ENCODE data around the gene KIF24.
A peak's percentile ranks its signal among the peaks of the same experiment; 100 is the strongest.
"Not testable (repeated sequence)": the region's sequence is repeated elsewhere in the genome, so short reads cannot be mapped to it uniquely, and the experiment has no call there.

Gene KIF24

GRCh38 chr9:34328987-34329832 lies at the start of gene KIF24, which contains the start of gene NUDT2:
Gene KIF24 (minus strand): TSS chr9:34329268. CDS start chr9:34311346, 17,922 bp downstream.
Gene NUDT2 (plus strand): TSS chr9:34329569. CDS start chr9:34339040, 9,471 bp downstream.
- peak; percentile 98 for DNase-seq (ENCODE audit: low spot score)

DNA sequence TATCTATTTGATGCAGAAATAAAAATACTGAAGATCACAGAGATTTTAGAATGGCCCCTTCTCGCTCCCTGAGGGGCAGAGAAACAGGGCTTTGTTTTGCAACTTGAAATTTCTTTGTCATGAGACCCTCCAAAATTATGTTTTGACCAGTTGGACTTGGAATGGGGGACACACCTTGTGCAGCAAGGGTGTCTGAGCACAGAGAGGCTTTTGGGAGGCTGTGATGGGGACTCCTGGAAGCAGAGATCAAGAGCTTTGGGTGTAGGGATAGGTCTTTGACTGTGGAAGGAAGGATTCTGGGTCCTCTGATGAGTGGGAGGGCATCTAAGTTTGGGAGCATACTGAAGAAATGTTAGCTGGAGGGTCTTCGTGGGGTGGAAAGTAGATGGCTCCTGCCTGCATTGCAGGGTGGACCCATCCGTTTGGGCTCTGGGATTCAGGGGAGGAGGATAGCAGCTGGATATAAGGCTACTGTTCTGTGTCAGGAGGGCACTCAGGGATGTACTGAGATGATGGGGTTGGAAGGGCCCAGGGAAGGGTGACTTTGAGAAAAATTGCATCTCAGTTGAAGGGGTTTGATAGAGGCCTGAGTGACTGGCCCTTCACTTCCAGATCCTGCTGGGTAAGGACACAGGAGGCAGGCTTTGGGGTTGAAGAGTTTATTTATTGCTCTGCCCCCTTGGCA lies 49.5 kb upstream of the KIF24 start:
- no peak for DNase-seq (ENCODE audit: low spot score)

DNA sequence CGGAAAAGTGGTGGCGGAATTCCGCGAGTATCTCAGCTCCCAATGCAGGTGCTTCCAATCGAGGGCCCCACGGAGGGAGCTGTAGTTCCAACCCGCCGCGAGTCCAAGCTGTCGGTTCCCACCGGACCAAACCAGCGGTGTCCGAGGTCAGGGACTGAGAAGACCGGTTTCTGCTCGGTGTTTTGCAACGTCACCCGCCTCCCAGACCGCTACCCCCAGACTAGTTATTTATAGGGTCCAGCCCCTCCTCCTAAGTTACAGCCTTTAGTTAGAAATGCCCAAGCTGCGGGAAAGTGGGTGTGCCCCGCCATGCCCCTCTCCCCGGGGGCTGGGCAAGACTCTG lies 48.3 kb upstream of the KIF24 start:
- no peak for DNase-seq (ENCODE audit: low spot score)

DNA sequence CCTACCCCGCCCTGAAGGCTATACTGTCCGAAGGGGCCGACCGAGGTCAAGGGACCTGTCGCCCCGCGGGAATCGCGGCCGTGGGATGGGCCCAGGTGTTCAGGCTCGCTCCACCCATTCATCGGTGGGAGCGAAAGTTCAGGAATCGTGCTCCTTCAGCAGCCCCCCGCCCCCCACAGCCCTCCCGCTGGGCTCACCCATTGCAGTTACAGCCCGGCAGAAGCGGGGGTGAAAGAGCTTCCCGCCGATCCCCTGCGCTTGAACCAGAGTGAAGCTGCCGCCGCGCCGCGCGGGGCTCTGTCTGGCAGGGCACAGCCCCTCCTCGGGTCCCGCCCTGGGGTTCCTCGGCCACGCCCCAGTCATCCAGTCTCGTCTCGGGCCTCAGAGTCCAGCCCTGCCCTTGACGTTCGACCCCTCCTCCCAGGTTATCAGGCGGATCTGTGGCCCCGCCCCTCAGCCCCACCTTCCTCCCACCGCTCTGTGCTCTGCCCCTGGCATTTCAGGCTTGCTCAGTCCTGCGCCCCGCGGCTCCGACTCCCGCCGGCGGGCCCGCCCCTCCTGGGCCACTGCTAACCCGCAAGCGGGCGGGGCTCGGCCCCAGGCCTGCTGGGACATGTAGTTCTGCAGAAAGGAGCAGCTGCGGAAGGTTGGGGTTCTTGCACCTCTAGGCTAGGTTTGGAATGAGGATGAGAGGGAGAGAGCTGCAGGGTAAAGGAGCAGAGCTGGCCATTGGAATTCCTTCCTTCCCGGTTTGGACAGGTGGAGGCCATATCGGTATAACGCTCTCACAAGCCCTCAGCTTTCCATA lies 47.7 kb upstream of the KIF24 start, which contains the start of gene MYORG:
MYORG (minus strand) TSS at position 303 of the 808 bp plus-strand sequence. CDS start 3,955 bp downstream, outside the sequence.
- peak; percentile 94 for DNase-seq (ENCODE audit: low spot score)

- DNase-seq (ENCODE audit: low spot score) = no peak
Measured at GRCh38 chr9:34375901-34376595, 47.0 kb upstream of the KIF24 start.

DNA sequence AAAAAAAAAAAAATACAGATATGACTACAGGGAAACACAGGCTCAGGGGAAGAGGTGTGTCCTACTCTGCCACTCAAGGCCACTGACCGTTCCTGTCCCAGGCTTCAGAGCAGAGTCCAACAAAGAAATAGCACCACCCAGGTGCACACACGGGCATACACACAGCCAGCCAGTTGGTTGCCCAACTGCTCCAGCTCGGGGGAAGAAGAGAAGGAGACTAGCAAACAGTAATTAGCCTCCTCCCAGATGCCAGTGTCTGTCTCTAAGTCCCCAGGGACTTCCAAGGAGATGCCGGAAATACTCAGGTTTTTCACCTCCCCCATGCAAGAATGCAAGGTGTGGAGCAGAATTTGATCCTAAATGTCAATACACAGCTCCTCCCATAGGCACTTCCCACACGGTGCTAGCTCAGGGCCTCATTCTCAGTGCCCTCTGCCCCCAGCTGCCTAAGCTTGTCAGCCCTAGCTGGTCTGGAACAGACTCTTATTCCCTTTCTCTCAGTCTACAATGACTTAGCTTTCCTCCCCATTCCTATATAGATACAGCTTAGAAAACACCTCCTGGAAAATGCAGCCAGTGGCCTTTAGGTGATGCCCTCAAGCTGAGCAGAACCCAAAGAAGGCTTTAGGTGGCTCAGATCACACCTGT lies 46.0 kb upstream of the KIF24 start:
- no peak for DNase-seq (ENCODE audit: low spot score)

- DNase-seq (ENCODE audit: low spot score) = no peak
Measured at GRCh38 chr9:34374339-34374738, 45.3 kb upstream of the KIF24 start.

GRCh38 chr9:34373749-34374148 lies 44.7 kb upstream of the KIF24 start:
- DNase-seq (ENCODE audit: low spot score) = no peak

DNA sequence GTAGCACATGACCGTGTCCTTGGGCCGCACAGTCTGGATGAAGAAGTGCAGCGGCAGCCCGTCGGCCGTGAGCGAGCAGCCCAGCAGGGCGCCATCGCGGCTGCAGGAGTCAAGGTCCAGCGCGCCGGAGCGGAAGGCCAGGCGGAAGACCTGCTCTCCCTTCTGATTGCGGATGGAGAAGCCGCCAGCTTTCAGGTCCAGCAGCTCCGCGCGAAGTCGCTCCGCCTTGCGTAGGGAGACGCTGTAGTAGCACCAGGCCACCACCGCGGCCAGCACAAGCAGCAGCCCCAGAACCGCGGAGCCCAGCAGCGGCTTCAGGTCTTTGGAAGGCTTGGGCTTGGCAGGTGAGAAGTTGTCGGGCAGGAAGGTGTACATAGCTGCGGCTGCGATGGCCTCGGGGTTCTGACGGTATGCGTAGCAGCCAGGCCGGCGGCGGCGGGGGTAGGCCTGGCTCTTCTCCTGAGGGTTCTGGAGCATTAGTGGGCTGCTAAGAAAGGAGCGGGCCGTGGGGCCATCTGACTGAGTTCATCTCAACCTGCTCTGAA lies 43.5 kb upstream of the KIF24 start:
- DNase-seq (ENCODE audit: low spot score) = no peak

- DNase-seq (ENCODE audit: low spot score) = no peak
Measured at GRCh38 chr9:34371886-34372466, 42.9 kb upstream of the KIF24 start.

DNA sequence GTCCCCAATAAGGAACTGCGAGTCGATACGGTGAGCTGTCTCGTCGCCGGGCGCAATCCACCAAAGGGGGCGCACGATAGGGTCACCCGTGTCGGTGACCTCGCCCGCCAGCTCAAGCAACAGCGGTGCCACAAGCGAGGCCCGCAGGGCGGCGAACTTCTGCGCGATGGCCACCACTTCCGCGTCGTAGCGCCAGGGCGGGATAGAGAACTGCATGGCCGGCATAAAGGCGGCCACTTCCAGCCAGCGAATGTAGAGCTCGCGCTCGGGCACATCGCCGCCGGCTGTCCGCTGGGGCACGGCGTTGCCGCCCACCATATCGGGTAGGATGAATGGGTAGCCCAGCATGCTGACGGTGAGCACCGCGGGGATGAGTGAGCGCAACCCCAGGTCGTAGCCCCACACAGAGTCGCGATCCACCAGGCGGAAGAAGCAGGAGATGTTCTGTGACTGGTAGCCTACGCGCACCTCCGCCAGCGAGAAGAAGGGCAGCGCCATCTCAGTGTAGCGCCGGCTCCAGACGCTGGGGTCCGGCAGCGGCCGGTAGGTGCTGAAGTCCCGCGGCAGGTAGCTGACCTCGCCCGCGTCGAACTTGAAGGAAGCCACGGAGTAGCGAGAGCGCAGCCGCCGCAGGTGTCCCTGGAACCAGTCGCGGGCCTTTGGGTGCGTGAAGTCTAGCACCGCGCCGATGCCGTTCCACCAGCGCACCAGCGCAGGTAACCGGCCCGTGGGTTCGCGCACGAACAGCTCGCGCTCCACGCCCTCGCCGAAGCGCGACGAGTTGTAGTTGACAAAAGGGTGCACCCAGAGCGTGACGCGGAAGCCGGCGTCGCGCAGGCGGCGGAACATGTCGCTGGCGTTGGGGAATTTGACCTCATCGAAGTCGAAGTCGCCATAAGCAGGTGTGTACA lies 42.2 kb upstream of the KIF24 start:
- no peak for DNase-seq (ENCODE audit: low spot score)

- no peak for DNase-seq (ENCODE audit: low spot score)
Measured at GRCh38 chr9:34370335-34370969, 41.4 kb upstream of the KIF24 start.

DNA sequence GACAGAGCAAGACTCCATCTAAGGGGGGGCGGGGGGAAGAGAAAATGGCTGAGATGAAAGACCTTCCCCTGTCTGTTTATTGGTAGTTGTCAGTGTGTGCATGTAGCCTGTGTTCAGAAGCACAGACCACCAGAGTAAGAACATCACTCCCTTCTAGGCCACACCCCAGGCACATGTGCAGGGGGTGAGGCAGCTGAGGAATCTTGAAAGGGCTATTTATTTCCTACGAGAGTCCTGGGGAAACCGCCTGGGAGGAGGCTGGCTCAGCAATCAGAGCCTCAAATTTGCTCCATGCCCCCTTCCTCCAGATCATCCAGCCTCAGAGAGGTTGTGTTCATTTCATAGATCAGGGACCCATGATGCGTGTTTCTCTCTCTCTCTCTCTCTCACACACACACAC lies 40.6 kb upstream of the KIF24 start:
- no peak for DNase-seq (ENCODE audit: low spot score)

DNA sequence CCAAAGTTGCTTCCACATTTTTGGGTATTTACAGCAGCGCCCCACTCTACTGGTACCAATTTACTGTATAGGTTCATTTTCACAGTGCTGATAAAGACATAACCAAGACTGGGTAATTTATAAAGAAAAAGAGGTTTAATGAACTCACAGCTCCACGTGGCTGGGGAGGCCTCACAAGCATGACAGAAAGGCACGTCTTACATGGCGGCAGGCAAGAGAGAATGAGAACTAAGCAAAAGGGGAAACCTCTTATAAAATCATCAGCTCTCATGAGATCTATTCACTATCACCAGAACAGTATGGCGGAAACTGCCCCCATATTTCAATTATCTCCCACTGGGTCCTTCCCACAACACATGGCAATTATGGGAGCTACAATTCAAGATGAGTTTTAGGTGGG lies 39.7 kb upstream of the KIF24 start:
- not testable (repeated sequence) for DNase-seq (ENCODE audit: low spot score)

DNA sequence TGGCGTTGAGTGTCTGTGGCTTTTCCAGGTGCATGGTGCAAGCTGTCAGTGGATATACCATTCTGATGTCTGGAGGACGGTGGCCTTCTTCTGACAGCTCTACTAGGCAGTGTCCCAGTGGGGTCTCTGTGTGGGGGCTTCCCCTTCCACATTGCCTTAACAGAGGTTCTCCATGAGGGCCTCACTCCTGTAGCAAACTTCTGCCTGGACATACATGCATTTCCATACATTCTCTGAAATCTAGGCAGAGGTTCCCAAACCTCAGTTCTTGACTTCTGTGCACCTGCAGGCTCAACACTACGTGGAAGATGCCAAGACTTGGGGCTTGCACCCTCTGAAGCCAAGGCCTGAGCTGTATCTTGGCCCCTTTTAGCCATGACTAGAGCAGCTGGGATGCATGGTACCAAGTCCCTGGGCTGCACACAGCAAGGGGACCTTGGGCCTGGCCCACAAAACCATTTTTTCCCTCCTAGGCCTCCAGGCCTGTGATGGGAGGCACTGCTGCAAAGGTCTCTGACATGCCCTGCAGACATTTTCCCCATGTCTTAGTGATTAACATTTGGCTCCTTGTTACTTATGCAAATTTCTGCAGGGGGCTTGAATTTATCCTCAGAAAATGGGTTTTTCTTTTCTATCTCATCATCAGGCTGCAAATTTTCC lies 38.8 kb upstream of the KIF24 start:
- not testable (repeated sequence) for DNase-seq (ENCODE audit: low spot score)

DNA sequence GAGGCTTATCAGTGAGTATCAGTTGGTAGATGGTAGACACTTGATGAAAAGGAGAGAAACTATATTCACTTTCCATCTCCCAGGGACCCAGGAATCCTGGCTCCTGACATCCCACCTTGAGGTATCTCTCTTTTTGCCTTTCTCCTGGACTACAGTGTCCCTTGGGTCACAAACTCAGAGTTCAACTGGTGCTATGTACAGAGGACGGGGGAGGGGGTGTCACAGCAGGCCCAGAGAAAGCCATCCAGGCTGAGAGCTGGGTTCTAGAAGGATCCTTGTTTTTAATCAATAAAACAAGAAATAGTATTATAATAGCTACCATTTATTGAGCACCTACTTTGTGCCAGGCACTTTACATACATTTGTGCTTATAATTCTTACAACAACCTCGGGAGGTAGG lies 37.3 kb upstream of the KIF24 start:
- DNase-seq (ENCODE audit: low spot score) = no peak

- DNase-seq (ENCODE audit: low spot score) = no peak
Measured at GRCh38 chr9:34365282-34365681, 36.2 kb upstream of the KIF24 start.

DNA sequence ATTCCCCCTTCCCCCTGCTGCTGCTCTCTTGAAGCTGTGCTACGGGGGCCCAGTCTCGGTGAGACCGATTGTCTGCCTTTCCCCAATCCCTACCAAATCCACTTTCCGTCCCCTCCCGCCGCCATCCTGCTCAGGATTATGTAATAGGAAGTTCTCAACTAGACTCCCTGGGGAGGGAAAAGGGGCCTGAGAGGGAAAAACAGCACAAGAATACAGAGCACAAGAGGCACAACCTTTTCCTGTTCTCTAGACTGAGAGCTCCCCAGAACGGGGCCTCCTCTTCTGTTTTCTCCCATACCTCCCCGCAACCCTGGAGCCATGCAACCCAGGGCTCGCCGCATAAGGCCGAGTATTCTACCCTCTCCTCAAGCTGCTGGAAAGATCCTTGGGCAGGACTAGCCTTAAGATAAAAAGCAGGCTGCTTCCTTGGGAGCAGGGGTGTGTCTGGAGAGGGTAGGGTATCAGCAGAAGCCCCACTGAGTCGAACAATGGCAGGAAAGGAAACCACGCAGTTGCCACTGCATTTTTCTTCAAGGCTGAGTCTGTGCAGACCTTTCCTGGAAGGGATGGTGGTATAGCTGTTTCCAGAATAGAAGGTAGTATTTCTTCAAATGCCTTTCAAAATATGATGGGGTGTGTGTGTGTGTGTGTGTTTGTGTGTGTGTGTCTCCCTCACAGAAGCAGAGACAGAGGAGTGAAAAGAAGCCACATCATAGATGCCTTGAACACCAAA lies 34.7 kb upstream of the KIF24 start:
- DNase-seq (ENCODE audit: low spot score) = no peak

Data from COLO829 (cell line).